ENCODE results near the gene CLTC. TPM values are rescaled to one million over a fixed set of nuclear protein-coding genes. Genes with fewer than 3 reads are reported as not detected.
A peak's percentile ranks its signal among the peaks of the same experiment; 100 is the strongest.

CLTC gene
- total RNA-seq, 1 experiment from 2014 or later: 254 TPM

- Histone ChIP-seq H3K4ac (ENCODE audit: low read depth, low read length) (no peak overlapping the region), H3K18ac (ENCODE audit: insufficient read length, low read depth, low read length) (no peak overlapping the region), H2BK20ac (ENCODE audit: low read depth, low read length, poor library complexity, severe bottlenecking) (no peak overlapping the region), H3K79me1 (ENCODE audit: insufficient read depth, low read depth, low read length, poor library complexity, severe bottlenecking) (peaks cover 3% of the 10 kb centered on the region), H4K20me1 (ENCODE audit: control insufficient read depth, insufficient read depth, insufficient read length) (no peaks in the 10 kb centered on the region), H4K8ac (replicated peaks; ENCODE audit: insufficient read length, low read depth, low read length) (no peak overlapping the region), H3T11ph (ENCODE audit: low read length) (no peak overlapping the region), H3K27me3 (ENCODE audit: insufficient read depth, low read length) (no peaks in the 10 kb centered on the region), H3K23me2 (ENCODE audit: insufficient read length, low read depth, low read length, poor library complexity, severe bottlenecking) (no peaks in the 10 kb centered on the region), H3K4me1 (ENCODE audit: insufficient read depth, low read length) (no peaks in the 10 kb centered on the region; the same call in 1 of the 2 replicates), H2BK12ac (ENCODE audit: insufficient read length, low read depth, low read length) (no peak overlapping the region), H2BK5ac (ENCODE audit: insufficient read length, low read length) (no peak overlapping the region), H3K14ac (ENCODE audit: insufficient read depth, low read length) (no peak overlapping the region), H3K56ac (ENCODE audit: insufficient read length, low read depth, low read length) (no peak overlapping the region), H3K4me2 (ENCODE audit: insufficient read depth, insufficient read length, low read length) (no peak overlapping the region), H3K9me3 (ENCODE audit: control insufficient read depth, low read depth, low read length) (no peaks in the 10 kb centered on the region), H3K9ac (ENCODE audit: extremely low read depth, insufficient read length, low read length) (no peak overlapping the region), H2AK5ac (ENCODE audit: insufficient read length, low read length) (no peak overlapping the region), H4K5ac (ENCODE audit: insufficient read length, low read depth, low read length) (no peak overlapping the region), H4K91ac (ENCODE audit: insufficient read length, low read depth, low read length) (no peak overlapping the region), H2BK15ac (ENCODE audit: low read depth, low read length) (no peak overlapping the region), H3K79me2 (ENCODE audit: insufficient read depth, low read length) (peaks cover 58% of the 10 kb centered on the region; the same call in 1 of the 2 replicates), H2BK120ac (ENCODE audit: low read depth, low read length, poor library complexity, severe bottlenecking) (no peak overlapping the region), H3K27ac (ENCODE audit: insufficient read length, low read depth, low read length) (no peak overlapping the region), H2AFZ (ENCODE audit: low read length) (no peak overlapping the region), H3K23ac (ENCODE audit: insufficient read length, low read depth, low read length) (no peak overlapping the region)
- no peak for DNase-seq
- peaks cover 13 to 20% (median 19%) of the 10 kb centered on the region in 3 experiments; a peak in 6 of 7 replicates for H3K36me3 Mint-ChIP-seq (ENCODE audit: insufficient read depth in 1 of 3, low read depth in 3 of 3)
- H3K27ac Mint-ChIP-seq: peak overlapping the region in 1 of 3 experiments; percentile 66; a peak in 3 of 7 replicates
- H3K4me3 Mint-ChIP-seq: no peak overlapping the region
- no peak for TF ChIP-seq CTCF (conservative IDR thresholded peaks at IDR 0.05)
- H3K27me3 Mint-ChIP-seq (ENCODE audit: low read depth): no peaks in the 10 kb centered on the region
- H3K4me1 Mint-ChIP-seq: peaks cover 8 to 13% of the 10 kb centered on the region in 2 experiments
- no CpG with 5 or more reads among the region's 1 CpG for WGBS (ENCODE audit: extremely low coverage, insufficient read length, low lambda C conversion rate)
- H3K9me3 Mint-ChIP-seq: no peaks in the 10 kb centered on the region; a peak in 1 of 5 replicates
Measured at GRCh38 chr17:59631276-59631675, 11.6 kb downstream of the CLTC start.

All from H9 (cell line).